ENCODE results near the gene NOL4L. TPM values are rescaled to one million over a fixed set of nuclear protein-coding genes. Genes with fewer than 3 reads are reported as not detected.

NOL4L gene
- total RNA-seq, 1 experiment from 2014 or later = 31.7 TPM

DNA sequence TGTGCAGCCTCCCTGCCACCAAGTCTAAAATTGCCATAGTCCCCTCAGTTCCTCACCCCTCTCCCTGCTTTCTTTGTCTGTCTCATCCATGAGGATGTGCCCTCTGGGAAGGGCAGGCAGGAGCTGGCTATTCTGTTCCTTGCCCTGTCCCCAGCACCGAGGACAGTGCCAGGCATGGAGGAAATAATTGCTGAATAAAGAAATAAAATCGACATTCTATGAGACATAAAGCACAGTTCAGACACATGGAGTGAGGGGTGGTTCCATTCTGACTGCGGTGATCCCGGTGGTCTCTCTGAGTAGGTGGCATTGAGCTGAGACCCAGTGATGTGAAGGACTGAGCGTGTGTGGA lies 23.5 kb upstream of the NOL4L start:
- Histone ChIP-seq H4K91ac (ENCODE audit: insufficient read length, low read depth, low read length) (no peak overlapping the region), H3K4me1 (ENCODE audit: insufficient read depth, low read length) (no peaks in the 10 kb centered on the region), H2BK120ac (ENCODE audit: low read depth, low read length, poor library complexity, severe bottlenecking) (no peak overlapping the region), H4K20me1 (ENCODE audit: control insufficient read depth, insufficient read depth, insufficient read length) (no peaks in the 10 kb centered on the region), H2BK15ac (ENCODE audit: low read depth, low read length) (no peak overlapping the region), H2BK20ac (ENCODE audit: low read depth, low read length, poor library complexity, severe bottlenecking) (no peak overlapping the region), H2BK12ac (ENCODE audit: insufficient read length, low read depth, low read length) (no peak overlapping the region), H3K79me1 (ENCODE audit: insufficient read depth, low read depth, low read length, poor library complexity, severe bottlenecking) (no peaks in the 10 kb centered on the region), H3K23ac (ENCODE audit: insufficient read length, low read depth, low read length) (no peak overlapping the region), H3K18ac (ENCODE audit: insufficient read length, low read depth, low read length) (no peak overlapping the region), H3K56ac (ENCODE audit: insufficient read length, low read depth, low read length) (no peak overlapping the region), H3K79me2 (ENCODE audit: insufficient read depth, low read length) (no peaks in the 10 kb centered on the region), H3K23me2 (ENCODE audit: insufficient read length, low read depth, low read length, poor library complexity, severe bottlenecking) (no peaks in the 10 kb centered on the region), H3K27me3 (ENCODE audit: insufficient read depth, low read length) (no peaks in the 10 kb centered on the region), H3K9me3 (ENCODE audit: control insufficient read depth, low read depth, low read length) (no peaks in the 10 kb centered on the region), H3K4ac (ENCODE audit: low read depth, low read length) (no peak overlapping the region), H2AFZ (ENCODE audit: low read length) (no peak overlapping the region), H3K14ac (ENCODE audit: insufficient read depth, low read length) (no peak overlapping the region), H2BK5ac (ENCODE audit: insufficient read length, low read length) (no peak overlapping the region), H3T11ph (ENCODE audit: low read length) (no peak overlapping the region), H3K27ac (ENCODE audit: insufficient read length, low read depth, low read length) (no peak overlapping the region), H3K9ac (ENCODE audit: extremely low read depth, insufficient read length, low read length) (no peak overlapping the region), H4K8ac (replicated peaks; ENCODE audit: insufficient read length, low read depth, low read length) (no peak overlapping the region), H2AK5ac (ENCODE audit: insufficient read length, low read length) (no peak overlapping the region), H3K4me2 (ENCODE audit: insufficient read depth, insufficient read length, low read length) (no peak overlapping the region), H4K5ac (ENCODE audit: insufficient read length, low read depth, low read length) (no peak overlapping the region)
- no CpG with 5 or more reads among the region's 5 CpGs for WGBS (ENCODE audit: extremely low coverage, insufficient read length, low lambda C conversion rate)
- peak overlapping the region in 2 of 3 experiments; percentile 32 to 54; a peak in 2 of 7 replicates for H3K27ac Mint-ChIP-seq
- H3K4me1 Mint-ChIP-seq = peaks cover 7 to 12% of the 10 kb centered on the region in 2 experiments
- H3K27me3 Mint-ChIP-seq (ENCODE audit: low read depth) = peaks cover 5% of the 10 kb centered on the region
- no peak for DNase-seq
- TF ChIP-seq, protein P1, sequence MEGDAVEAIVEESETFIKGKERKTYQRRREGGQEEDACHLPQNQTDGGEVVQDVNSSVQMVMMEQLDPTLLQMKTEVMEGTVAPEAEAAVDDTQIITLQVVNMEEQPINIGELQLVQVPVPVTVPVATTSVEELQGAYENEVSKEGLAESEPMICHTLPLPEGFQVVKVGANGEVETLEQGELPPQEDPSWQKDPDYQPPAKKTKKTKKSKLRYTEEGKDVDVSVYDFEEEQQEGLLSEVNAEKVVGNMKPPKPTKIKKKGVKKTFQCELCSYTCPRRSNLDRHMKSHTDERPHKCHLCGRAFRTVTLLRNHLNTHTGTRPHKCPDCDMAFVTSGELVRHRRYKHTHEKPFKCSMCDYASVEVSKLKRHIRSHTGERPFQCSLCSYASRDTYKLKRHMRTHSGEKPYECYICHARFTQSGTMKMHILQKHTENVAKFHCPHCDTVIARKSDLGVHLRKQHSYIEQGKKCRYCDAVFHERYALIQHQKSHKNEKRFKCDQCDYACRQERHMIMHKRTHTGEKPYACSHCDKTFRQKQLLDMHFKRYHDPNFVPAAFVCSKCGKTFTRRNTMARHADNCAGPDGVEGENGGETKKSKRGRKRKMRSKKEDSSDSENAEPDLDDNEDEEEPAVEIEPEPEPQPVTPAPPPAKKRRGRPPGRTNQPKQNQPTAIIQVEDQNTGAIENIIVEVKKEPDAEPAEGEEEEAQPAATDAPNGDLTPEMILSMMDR (conservative IDR thresholded peaks at IDR 0.05) = no peak
- H3K9me3 Mint-ChIP-seq = no peaks in the 10 kb centered on the region
- no peak overlapping the region for H3K4me3 Mint-ChIP-seq
- no peaks in the 10 kb centered on the region for H3K36me3 Mint-ChIP-seq (ENCODE audit: insufficient read depth in 1 of 3, low read depth in 3 of 3)
